ENCODE data around the gene CD79A.

GRCh38 chr19:41926028-41926762, 49.1 kb downstream of the CD79A start:
- no peak for TF ChIP-seq CTCF (IDR thresholded peaks at IDR 0.05)
- TF ChIP-seq POLR2A (IDR thresholded peaks at IDR 0.05): no peak

All from thyroid gland (tissue), 4 donors.